ENCODE measurements around the gene RND2. TPM values are rescaled to one million over a fixed set of nuclear protein-coding genes. Genes with fewer than 3 reads are reported as not detected.
"Not testable (repeated sequence)": the region's sequence is repeated elsewhere in the genome, so short reads cannot be mapped to it uniquely, and the experiment has no call there.

RND2 gene
- total RNA-seq, result 1 to 10 TPM; 1.6 to 1.8 TPM
- long read RNA-seq, partial matches to known transcripts, result 0 of 1 reads
- long read RNA-seq, other reads (novel, unspliced or antisense), result 1 of 1 reads

- ATAC-seq (peak; percentile 71 to 73), DNase-seq (peak; percentile 92)
- intact Hi-C loops (cut with DNase I), result loop anchor here in 1 of 2 donors (5.0 kb wide), 1 partner anchor 148 kb away; the partner anchor contains the start of gene NBR1
These were observed at the start of gene RND2 for GRCh38 chr17:43024407-43025289. Gene RND2 (plus strand): TSS chr17:43025231. CDS start chr17:43025348, 117 bp downstream.

DNA sequence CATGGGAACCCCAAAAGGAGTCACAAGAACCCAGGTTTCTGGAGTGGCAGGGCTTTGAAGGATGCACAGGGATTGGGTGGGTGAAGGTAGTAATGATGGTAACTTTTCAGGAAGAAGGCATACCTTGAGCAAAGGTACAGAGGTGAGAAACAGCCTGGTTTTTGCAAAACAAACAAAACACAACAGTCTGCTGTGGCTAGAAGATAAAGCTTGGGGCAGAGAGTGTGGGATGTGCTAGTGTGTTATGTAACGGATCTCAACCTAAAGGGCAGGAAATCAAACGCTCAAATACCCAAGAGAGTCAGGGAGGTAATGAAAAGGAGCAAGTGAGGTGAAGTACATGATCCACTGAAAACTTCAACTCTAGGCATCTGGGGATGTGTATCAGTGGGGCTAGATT is 49.8 kb upstream of the RND2 start:
- no peak for DNase-seq
- intact Hi-C loops (cut with DNase I), result no loop called here
- ATAC-seq, result no peak

DNA sequence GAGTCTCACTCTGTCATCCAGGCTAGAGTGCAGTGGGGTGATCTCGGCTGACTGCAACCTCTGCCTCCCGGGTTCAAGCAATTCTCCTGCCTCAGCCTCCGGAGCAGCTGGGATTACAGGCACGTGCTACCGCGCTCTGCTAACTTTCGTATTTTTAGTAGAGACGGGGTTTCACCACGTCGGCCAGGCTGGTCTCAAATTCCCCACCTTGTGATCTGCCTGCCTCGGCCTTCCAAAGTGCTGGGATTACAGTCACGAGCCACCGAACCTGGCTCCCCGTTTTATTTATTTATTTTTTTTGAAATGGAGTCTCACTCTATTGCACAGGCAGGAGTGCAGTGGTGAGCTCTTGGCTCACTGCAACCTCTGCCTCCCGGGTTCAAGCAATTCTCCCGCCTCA is 49.3 kb upstream of the RND2 start:
- ATAC-seq; intact Hi-C loops (cut with DNase I); DNase-seq: not testable (repeated sequence)

DNA sequence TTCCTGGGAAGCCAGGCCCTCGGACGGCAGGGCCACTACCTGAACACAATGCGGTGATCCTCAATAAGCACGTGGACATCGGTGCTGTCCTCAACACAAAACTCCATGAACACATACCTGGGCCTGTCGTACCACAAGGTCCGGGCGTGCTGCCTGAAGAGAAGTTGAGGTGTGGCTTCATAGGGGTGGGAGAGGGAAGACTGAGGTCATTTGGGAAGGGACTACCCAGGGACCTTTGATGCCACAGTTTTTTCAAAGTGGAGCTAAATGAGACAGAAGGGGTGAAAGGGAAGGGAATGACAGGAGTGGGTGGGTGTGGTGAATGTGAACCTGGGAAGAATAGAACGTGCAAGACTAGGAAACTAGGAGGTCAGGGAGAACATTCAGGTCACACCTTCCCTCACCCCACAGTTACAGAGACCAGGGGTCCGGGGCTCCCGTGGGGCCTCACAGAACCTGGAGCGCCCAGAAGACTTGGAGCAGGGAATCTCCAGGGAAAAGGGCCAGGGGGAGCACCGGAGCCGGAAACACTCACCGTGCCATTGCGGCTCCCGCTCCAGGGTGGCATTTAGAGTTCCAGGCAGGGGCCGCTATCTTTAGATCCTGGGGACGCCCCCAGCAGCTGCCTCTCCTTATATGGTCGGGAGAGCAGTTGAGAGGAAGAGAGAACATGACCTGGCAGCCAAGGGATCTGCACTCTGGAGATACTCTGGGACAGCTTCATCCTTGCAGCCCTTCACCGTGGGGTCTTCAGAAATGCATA is 45.3 kb upstream of the RND2 start, which contains the start of gene PTGES3L:
Gene PTGES3L, minus strand, starts transcription at position 570 of the 763 bp plus-strand sequence. Its CDS starts 27 bp downstream, at position 543.
- intact Hi-C loops (cut with DNase I), result no loop called here
- peak; percentile 76 to 80 for ATAC-seq
- DNase-seq, result peak; percentile 65

DNA sequence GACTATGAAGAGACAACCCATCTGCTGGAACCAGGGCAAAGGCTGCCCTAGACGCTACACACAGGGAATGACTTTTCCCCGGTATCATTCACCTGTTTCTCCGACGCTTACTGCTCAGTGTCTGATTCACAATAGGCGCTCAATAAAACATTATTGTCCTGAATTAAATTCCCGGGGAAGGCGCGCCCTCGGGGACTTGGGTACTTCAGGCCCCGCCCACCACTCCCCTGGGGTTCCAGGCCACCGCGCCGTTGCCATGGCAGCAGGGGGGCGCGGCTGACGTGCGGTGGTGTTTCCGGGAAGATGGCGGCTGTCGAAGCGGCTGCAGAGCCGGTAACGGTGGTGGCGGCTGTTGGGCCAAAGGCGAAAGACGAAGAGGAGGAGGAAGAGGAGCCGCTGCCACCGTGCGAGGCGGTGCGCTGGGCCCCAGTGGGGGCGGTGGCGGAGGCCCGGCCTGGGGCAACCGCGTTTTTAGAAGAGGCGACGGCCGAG is 44.7 kb upstream of the RND2 start, which contains the start of gene RUNDC1:
Gene RUNDC1, plus strand, starts transcription at position 292 of the 492 bp plus-strand sequence. Its CDS starts 12 bp downstream, at position 304.
- intact Hi-C loops (cut with DNase I), result no loop called here
- DNase-seq (peak; percentile 96), ATAC-seq (peak; percentile 95 to 96)

- peak; percentile 41 for DNase-seq
- intact Hi-C loops (cut with DNase I), result no loop called here
- peak; percentile 51 to 72 for ATAC-seq
These were observed 44.1 kb upstream of the RND2 start for GRCh38 chr17:42980766-42981397.

GRCh38 chr17:42982266-42982665 is 42.8 kb upstream of the RND2 start:
- DNase-seq, result no peak
- intact Hi-C loops (cut with DNase I), result no loop called here
- no peak for ATAC-seq

DNA sequence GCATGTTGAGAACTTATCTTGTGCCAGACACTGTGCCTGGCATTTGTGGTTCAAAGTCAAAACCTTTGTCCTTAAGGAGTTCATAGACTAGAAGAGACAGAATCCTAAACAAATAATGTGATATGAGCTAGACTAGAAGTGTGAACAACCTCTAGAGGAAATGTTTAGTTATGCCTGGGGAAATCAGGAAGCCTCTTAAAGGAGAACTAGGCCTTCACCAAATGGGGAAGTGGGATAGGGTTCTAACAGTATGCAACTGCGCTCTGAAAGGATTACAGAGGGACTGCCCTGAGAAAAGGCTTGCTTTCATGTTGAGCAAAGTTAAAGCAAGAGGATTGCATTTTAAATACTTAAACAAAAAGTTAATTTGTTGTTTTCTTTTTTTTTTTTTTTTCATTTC is 39.8 kb upstream of the RND2 start:
- intact Hi-C loops (cut with DNase I), result no loop called here
- DNase-seq (no peak), ATAC-seq (no peak)

GRCh38 chr17:42989141-42989540 is 35.9 kb upstream of the RND2 start:
- intact Hi-C loops (cut with DNase I), result no loop called here
- ATAC-seq (no peak), DNase-seq (no peak)

GRCh38 chr17:42989726-42990652 is 35.0 kb upstream of the RND2 start:
- DNase-seq (no peak), ATAC-seq (no peak)
- intact Hi-C loops (cut with DNase I), result no loop called here

- ATAC-seq, result no peak
- no peak for DNase-seq
- intact Hi-C loops (cut with DNase I), result no loop called here
These were observed 33.6 kb upstream of the RND2 start for GRCh38 chr17:42991471-42991870.

- DNase-seq (no peak), ATAC-seq (no peak)
- intact Hi-C loops (cut with DNase I), result no loop called here
These were observed 32.2 kb upstream of the RND2 start for GRCh38 chr17:42992872-42993271.

GRCh38 chr17:42993913-42994312 is 31.1 kb upstream of the RND2 start:
- intact Hi-C loops (cut with DNase I); ATAC-seq: not testable (repeated sequence)

GRCh38 chr17:42997390-42997983 is 27.5 kb upstream of the RND2 start:
- ATAC-seq, result peak in 1 of 2 donors; percentile 2
- no peak for DNase-seq
- intact Hi-C loops (cut with DNase I), result no loop called here

More at GRCh38 chr17:42993913-42994312, 31.1 kb upstream of the RND2 start:
- not testable (repeated sequence) for DNase-seq

DNA sequence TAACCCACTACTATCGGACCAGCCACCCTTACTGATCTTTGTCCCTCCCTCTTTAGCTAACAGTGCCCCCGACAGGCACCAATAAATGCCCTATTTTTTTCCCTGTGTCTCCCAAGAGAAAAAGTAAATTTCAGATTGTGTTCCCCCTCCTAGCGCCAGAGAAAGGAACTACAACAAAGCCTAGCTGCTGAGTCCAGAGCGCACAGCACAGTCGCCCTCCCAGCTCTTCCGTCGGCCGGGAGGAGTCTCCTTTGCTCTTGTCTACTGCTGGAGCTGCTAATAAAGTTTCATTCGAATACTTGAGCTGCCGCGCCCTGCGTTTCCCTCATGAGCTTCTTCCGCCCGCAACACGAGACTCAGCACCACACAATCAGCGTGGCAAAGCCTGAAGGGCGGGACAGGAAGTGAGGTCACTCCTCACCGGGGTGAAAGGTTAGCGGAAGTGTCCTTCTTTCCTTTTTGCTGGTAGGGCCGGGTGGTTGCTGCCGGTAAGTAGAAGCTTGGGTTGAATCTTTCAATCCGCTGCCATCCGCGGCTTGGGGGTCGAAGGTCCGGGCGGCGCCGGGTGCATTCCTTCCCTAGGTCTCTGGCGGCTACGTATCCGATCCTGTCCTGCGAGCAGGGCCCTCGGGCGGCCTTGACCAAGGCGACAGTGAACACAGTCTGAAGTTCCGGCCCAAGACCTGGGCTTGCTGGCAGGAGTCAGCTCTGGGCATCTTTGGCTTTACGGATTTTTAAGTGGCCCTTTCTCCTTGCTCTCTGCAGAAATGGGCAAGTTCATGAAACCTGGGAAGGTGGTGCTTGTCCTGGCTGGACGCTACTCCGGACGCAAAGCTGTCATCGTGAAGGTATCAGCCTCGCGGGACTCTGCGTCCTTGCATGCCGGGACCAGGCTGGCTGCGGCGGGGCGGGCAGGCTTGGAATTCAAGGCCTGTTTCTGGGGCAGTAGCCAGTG is 26.8 kb upstream of the RND2 start, which contains the start of gene RPL27:
Gene RPL27, plus strand, starts transcription at position 436 of the 955 bp plus-strand sequence. Its CDS starts 332 bp downstream, at position 768.
- DNase-seq, result peak; percentile 98
- intact Hi-C loops (cut with DNase I), result no loop called here
- peak; percentile 98 to 99 for ATAC-seq

DNA sequence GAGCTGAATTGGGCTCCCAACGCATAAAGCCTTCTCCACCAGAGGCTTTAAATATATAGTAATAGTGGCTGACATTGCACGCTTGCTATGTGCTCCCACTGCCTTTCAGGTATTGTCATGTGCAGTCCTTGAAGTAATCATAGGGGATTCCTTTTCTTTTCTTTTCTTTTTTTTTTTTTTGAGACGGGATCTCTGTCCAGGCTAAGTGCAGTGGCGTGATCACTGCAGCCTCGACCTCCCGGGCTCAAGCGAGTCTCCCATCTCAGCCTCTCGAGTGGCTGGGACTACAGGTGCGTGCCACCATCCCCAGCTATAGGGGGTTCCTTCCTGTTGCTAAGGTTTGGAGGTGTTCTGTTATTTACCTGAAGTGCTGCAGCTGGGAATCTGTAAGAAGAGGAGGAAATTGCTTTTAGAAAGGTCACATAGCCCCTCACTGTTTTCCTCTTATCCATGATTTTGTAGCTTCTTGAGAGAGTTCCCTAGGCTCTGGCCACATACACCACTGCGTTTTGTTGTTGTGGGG is 26.0 kb upstream of the RND2 start:
- ATAC-seq, result no peak
- intact Hi-C loops (cut with DNase I), result no loop called here

More for the DNA sequence above, 26.0 kb upstream of the RND2 start:
- DNase-seq, result peak; percentile 9

All from left cardiac atrium (tissue), 4 donors.